GM06990 (cell line): ENCODE results near the gene SORBS2.

Experiments
- DNase-seq: peaks from one replicate; pipeline ENCODE4 v3.0.0-alpha.2; 2011; ENCODE audit not compliant: insufficient read length; ENCODE audit errors: extremely low read depth
- H3K27me3 ChIP-seq: replicated peaks from 2 replicates; pipeline ENCODE4 v1.6.0; 2011; ENCODE audit warnings: low read length; ENCODE audit not compliant: control insufficient read depth, insufficient read depth
- H3K36me3 ChIP-seq: 2 replicates; pipeline ENCODE4 v1.5.1; 2011; ENCODE audit warnings: low read length; ENCODE audit not compliant: control insufficient read depth, insufficient read depth
- H3K4me3 ChIP-seq: replicated peaks from 2 replicates; pipeline ENCODE4 v1.5.1; 2011; ENCODE audit warnings: low read depth, mild to moderate bottlenecking, control low read depth, low read length
- TF ChIP-seq, protein P1 (sequence below): IDR thresholded peaks from 2 replicates; pipeline ENCODE4 v1.5.1; 2011; ENCODE audit warnings: low read length, control low read depth, mild to moderate bottlenecking, inconsistent platforms; ENCODE audit not compliant: insufficient read depth, poor library complexity, severe bottlenecking

SORBS2 gene

DNA sequence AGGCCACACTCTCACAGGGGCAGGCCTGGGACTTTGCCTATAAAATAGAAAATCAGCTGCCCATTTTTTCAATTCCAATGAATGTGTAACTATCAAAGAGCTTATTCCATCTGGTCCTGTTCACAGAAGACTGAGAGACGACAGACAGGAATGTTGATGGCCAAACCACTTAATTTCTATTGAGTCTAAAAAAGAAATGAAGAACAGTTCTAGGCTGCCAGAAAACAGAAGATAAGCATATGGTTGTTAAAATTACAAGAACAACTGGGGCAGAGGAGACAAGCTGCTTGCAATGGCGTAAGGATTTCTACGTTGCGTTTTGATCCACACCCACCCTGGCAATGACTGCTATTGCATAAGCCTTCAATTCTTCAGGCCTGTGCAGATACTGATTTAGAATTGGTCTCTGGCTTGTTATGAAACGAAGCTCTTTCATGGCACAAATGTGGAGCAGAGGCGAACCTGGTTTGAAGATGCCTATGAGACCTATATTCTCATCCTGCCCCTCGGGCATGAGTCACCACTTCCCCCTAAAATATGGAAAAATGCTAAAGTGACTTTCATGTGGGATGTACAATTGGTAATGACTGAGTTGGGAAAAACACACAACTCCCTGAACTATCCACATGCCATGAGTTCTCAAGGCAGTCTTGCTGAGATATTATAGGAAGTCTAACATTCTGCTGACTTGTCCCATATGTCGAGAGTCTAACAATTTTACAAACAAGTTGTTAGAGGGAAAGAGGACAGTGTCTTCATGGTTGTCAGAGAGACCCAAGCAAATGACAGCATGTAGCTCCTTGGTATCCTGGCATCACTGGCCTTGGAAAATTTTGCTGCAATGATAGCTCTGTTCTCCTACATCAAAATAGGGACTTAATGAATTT, 37.9 kb upstream of the SORBS2 start:
- no peak overlapping the region for H3K4me3 ChIP-seq
- H3K36me3 ChIP-seq, result no peaks in the 10 kb centered on the region
- DNase-seq, result no peak
- TF ChIP-seq, protein P1, sequence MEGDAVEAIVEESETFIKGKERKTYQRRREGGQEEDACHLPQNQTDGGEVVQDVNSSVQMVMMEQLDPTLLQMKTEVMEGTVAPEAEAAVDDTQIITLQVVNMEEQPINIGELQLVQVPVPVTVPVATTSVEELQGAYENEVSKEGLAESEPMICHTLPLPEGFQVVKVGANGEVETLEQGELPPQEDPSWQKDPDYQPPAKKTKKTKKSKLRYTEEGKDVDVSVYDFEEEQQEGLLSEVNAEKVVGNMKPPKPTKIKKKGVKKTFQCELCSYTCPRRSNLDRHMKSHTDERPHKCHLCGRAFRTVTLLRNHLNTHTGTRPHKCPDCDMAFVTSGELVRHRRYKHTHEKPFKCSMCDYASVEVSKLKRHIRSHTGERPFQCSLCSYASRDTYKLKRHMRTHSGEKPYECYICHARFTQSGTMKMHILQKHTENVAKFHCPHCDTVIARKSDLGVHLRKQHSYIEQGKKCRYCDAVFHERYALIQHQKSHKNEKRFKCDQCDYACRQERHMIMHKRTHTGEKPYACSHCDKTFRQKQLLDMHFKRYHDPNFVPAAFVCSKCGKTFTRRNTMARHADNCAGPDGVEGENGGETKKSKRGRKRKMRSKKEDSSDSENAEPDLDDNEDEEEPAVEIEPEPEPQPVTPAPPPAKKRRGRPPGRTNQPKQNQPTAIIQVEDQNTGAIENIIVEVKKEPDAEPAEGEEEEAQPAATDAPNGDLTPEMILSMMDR, result no peak
- H3K27me3 ChIP-seq, result no peaks in the 10 kb centered on the region; the same call in 1 of the 2 replicates

DNA sequence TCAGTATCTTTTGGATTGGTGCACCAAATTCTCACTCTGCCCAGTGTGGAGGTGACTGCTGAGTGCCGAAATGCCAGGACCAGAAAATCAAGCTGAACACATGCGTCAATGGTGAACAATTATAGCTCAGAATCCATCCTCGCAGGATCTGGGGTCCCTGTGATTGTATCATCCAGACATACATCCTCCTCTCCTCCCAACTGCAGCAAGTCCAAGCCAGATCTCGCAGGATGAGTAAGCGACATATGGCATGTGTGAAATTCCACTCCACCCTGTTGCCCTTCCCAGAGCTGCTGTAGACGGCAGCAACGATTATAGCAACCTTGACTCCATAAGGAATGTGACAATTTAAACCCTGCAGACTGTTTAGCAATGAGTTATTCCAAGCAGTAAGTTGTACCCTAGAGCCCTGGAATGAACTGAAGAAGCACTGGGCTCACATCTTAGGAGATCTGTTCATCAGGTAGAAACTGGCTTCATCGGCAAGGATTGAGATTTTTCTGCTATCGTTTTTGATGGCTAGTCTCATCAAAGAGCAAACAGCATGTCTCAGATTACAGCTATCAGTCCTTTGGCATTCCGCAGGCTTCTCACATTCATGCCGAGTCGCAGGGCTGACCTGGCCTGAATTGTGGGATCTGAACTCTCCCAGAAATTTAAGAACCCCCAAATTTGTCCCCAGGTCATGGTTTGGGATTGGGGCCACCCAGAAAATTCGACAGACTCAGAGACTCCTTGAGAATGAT, 35.5 kb upstream of the SORBS2 start:
- Histone ChIP-seq H3K27me3 (no peaks in the 10 kb centered on the region; the same call in 1 of the 2 replicates), H3K36me3 (no peaks in the 10 kb centered on the region), H3K4me3 (no peak overlapping the region)
- TF ChIP-seq, protein P1, result no peak
- DNase-seq, result no peak

DNA sequence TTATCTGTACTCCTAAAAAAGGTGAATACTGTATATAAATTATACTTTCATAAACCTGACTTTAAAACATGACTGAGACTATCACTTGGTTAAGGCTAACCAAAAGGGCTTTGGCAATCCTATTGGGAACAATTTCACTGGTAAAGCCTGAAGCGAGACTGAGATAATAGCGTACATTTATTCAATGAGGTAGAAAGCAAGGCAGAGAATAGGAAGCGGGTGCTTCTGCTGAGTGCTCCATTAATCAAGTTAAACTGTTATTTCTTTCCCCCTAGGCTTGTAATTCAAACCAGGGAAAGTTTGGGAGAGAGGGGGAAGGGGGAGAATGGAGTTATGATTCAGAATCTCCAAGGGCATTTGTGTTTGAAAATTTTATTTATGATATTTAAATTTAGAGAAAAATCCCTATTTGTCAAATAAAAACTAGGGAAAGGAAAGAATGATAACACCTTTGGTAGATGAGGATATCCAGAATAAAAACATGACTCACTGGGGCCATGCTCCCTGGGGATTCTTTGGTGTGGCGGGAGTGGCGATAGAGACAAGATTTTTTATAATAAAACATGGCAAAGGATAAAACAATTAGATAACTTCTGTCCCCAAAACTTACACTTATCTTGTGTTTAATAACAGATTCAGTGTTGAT, 34.6 kb upstream of the SORBS2 start:
- DNase-seq, result no peak
- Histone ChIP-seq H3K36me3 (no peaks in the 10 kb centered on the region), H3K4me3 (no peak overlapping the region), H3K27me3 (no peaks in the 10 kb centered on the region; the same call in 1 of the 2 replicates)
- TF ChIP-seq, protein P1, result no peak

DNA sequence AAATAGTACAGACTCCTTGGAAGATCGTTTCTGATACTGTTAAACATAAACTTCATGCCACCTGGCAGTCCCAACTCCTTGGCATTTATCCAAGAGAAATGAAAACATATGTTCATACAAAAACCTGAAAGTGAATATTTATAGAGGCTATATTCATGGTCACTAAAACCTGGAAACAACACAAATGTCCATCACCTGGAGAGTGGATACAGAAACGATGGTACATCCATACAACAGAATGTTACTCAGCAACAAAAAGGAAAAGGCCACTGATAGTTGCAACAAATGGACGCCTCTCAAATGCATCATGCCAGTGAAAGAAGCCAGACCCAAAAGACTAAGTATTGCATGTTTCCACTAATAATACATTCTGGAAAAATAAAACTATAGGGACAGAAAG, 34.0 kb upstream of the SORBS2 start:
- no peaks in the 10 kb centered on the region; the same call in 1 of the 2 replicates for H3K27me3 ChIP-seq
- no peak for DNase-seq
- H3K36me3 ChIP-seq, result no peaks in the 10 kb centered on the region
- TF ChIP-seq, protein P1, result no peak
- no peak overlapping the region for H3K4me3 ChIP-seq

DNA sequence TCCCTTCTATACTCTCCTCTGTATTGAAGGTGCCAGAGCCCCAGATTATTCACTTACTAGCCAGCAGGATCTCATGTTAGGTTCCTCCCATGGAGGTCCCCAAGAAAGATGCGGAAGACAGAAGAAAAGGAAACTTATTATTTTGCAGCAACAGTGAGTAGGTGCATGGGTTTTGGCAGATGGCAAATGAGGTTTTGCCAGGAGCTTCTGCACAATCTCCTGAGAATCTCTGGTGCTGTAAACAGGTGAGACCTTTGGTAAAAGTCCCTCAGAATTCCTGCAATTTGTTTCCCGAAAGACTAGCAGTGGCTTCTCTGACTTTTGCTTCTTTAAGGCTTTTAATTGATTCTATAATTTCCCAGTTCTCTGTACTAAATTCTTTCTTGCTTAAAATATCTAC, 29.5 kb upstream of the SORBS2 start:
- TF ChIP-seq, protein P1, result no peak
- no peaks in the 10 kb centered on the region for H3K36me3 ChIP-seq
- no peaks in the 10 kb centered on the region; the same call in 1 of the 2 replicates for H3K27me3 ChIP-seq
- no peak overlapping the region for H3K4me3 ChIP-seq
- DNase-seq, result no peak
